ENCODE data around the gene DYNC2H1. TPM values are rescaled to one million over a fixed set of nuclear protein-coding genes. Genes with fewer than 3 reads are reported as not detected.

Gene DYNC2H1
- total RNA-seq, 1 donor = 3.3 TPM

DNA sequence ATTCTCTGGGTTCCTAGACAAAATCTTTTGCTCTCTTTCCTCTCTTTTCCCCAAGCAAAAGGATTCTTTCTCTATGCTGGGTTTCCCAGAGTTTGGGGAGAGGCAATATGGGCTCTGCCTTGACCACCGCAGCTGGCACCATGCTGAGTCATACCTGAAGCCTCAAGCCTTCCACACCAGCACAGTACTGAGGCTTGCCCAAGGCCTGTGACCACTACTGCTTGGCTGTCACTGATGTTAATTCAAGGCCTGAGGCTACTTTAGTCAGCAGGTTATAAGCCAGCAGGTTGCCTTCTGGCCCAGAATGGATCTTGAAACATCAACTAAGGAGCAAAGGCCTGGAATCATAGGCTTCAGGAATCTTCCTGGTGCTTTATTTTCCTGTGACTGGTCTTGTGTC is 185.3 kb downstream of the DYNC2H1 start:
- Histone ChIP-seq H3K27me3 (ENCODE audit: insufficient read depth, low read length) (no peaks in the 10 kb centered on the region), H3K4me3 (ENCODE audit: low read length) (no peak overlapping the region), H3K9me3 (ENCODE audit: low read depth, low read length) (peaks cover 28% of the 10 kb centered on the region), H3K4me1 (ENCODE audit: insufficient read depth, low read length) (no peaks in the 10 kb centered on the region)

DNA sequence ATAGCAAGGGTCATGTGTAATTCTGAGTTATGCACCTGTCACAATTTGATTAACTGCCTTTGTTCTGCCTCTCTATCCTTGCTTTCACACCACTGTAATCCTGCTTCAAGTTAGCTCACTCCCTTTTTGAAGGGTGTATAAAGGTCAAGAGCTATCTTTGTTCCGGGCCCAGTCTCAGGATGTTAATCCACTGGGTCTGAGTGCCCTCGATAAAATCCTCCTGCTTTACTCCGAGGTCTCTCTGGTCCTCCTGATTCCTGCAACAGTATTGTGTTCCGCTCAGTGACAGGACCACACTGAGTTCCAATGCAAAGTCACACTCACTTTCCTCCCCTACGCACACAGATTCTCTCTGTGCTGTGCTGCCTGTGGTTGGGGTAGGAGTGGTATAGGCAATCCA is 186.5 kb downstream of the DYNC2H1 start:
- Histone ChIP-seq H3K4me1 (ENCODE audit: insufficient read depth, low read length) (no peaks in the 10 kb centered on the region), H3K27me3 (ENCODE audit: insufficient read depth, low read length) (no peaks in the 10 kb centered on the region), H3K9me3 (ENCODE audit: low read depth, low read length) (peaks cover 28% of the 10 kb centered on the region), H3K4me3 (ENCODE audit: low read length) (no peak overlapping the region)

DNA sequence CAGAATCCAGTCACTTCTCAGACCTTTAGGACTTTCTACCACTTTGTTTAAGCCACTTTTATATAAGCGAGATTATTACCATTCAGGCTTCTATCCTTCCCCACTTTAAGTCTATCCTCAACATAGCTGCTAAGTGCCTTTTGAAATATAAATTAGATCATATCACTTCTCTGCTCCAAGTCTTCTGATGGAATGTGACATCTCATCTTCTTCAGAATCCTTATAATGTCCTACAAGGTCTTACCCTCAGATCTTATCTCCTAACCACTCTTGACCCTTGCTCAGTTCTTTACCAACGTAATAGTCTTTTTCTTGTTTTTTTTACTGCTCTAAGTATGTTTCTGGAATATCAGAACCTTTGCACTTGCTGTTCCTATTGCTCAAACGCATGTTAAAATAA is 188.7 kb downstream of the DYNC2H1 start:
- H3K27me3 ChIP-seq (ENCODE audit: insufficient read depth, low read length) = no peaks in the 10 kb centered on the region

DNA sequence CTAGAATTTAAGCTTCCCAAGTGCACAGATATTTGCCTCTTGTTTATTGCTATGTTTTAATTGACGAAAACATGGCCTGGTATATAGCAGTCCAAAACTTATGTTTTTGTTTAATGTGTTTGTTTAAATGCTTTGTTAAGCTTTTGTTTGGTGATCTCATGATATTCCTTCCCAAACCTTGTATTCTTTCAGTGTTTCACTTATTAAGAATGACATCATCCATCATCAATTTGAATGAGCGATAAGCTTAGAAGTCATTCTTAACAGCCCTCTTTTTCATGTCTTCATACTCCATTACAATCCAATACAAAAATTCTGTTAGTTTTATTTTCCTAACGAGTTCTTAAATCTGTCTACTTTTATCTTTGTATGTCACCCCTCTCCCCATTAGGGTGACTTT is 206.0 kb downstream of the DYNC2H1 start:
- Histone ChIP-seq H3K4me3 (ENCODE audit: low read length) (no peak overlapping the region), H3K27me3 (ENCODE audit: insufficient read depth, low read length) (no peaks in the 10 kb centered on the region)

More for the DNA sequence above, 188.7 kb downstream of the DYNC2H1 start:
- H3K9me3 ChIP-seq (ENCODE audit: low read depth, low read length) = peaks cover 22% of the 10 kb centered on the region
- no peaks in the 10 kb centered on the region for H3K4me1 ChIP-seq (ENCODE audit: insufficient read depth, low read length)
- no peak overlapping the region for H3K4me3 ChIP-seq (ENCODE audit: low read length)

DNA sequence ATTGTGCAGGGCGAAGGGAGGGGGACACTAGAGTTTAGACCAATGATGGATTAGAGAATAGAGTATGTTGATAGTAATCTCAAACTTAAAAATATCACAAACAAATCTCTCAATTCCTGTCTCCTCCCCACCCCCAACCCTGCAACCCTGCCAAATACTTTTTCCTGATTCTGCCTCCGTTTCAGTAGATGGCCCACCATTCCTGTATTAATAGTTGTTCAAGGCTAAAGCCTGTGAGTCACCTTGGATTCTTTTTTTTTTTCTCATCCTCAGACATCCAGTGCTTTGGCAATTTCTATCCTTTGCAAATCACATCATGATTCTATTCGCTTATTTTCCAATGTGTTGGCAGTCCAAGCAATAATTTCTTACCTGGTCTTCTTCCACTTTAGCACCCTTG is 207.9 kb downstream of the DYNC2H1 start:
- no peaks in the 10 kb centered on the region for H3K27me3 ChIP-seq (ENCODE audit: insufficient read depth, low read length)
- H3K4me3 ChIP-seq (ENCODE audit: low read length) = no peak overlapping the region
- H3K4me1 ChIP-seq (ENCODE audit: insufficient read depth, low read length) = no peaks in the 10 kb centered on the region
- no peaks in the 10 kb centered on the region for H3K9me3 ChIP-seq (ENCODE audit: low read depth, low read length)

More for the DNA sequence above, 206.0 kb downstream of the DYNC2H1 start:
- H3K4me1 ChIP-seq (ENCODE audit: insufficient read depth, low read length) = no peaks in the 10 kb centered on the region
- no peaks in the 10 kb centered on the region for H3K9me3 ChIP-seq (ENCODE audit: low read depth, low read length)

DNA sequence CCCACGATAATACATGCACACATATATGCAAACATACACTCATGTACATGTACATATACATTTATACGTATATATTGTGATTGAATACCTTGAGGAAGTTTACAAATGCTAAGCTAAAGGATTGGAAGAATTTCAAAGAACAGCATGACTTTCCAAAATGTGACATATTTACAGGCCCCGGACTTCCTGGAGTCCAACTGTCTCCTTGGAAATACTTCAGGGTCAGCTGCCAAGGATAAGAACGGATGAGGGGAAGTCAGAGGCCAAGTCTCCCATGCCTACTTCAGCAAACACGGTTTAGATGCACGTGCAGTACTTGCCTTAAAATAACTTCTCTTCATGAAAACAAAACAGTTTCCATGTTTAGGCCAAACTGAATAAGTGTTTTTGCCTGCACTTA is 213.6 kb downstream of the DYNC2H1 start:
- Histone ChIP-seq H3K4me1 (ENCODE audit: insufficient read depth, low read length) (peaks cover 7% of the 10 kb centered on the region), H3K27me3 (ENCODE audit: insufficient read depth, low read length) (no peaks in the 10 kb centered on the region), H3K9me3 (ENCODE audit: low read depth, low read length) (no peaks in the 10 kb centered on the region), H3K4me3 (ENCODE audit: low read length) (no peak overlapping the region)

DNA sequence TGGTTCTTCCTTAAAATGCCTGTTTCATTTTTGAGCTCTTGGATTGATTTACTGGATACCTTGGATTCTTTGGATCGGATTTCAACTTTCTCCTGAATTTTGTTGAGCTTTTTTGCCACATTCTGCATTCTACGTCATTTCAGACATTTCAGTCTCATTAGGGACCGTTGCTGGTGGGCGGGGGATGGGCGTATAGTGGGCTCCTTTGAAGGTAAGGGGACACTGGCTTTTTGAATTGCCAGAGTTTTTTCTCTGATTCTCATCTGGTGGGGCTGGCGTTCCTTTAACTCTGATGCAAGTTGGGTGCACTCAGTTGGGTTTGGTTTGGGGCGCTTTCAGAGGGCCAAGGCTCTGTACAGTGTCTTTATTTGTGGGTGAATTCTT is 216.5 kb downstream of the DYNC2H1 start:
- no peaks in the 10 kb centered on the region for H3K9me3 ChIP-seq (ENCODE audit: low read depth, low read length)
- H3K4me3 ChIP-seq (ENCODE audit: low read length) = no peak overlapping the region
- peaks cover 7% of the 10 kb centered on the region for H3K4me1 ChIP-seq (ENCODE audit: insufficient read depth, low read length)
- H3K27me3 ChIP-seq (ENCODE audit: insufficient read depth, low read length) = no peaks in the 10 kb centered on the region

DNA sequence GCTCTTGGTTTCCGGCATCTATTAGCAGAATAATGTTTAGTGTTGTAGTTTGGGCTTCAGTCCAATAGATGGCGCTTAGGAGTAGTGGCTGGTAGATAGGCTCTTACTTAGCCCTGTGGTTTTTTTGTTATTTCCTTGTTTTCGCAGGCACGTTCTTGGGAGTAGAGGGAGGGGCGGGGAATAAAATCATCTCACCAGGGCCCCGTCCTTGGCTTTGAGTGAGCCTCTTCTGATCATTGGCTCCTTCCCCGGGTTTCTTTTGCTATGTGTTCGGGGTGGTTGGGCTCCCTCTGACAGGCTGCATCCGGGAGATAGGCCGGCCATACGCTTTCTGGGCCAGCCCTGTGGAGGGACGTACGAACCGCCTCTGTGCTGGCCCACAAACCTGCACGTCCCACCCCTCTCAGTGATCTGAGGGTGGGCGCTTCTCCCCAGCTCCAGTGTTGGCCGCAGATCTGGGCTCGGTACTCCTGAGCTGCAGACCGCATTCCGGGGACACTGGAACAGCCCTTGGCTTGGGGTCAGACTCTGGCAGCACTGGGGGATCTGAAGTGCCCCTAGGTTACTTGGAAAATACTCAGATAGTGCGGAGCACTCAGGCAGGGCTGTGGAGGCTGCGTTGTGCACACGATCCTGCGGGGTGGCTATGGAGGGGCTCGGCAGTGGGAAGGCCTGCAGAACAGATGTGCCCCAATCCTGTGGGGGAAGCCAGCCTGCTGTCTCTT is 217.0 kb downstream of the DYNC2H1 start:
- Histone ChIP-seq H3K4me1 (ENCODE audit: insufficient read depth, low read length) (peaks cover 7% of the 10 kb centered on the region), H3K9me3 (ENCODE audit: low read depth, low read length) (no peaks in the 10 kb centered on the region), H3K27me3 (ENCODE audit: insufficient read depth, low read length) (no peaks in the 10 kb centered on the region), H3K4me3 (ENCODE audit: low read length) (no peak overlapping the region)

DNA sequence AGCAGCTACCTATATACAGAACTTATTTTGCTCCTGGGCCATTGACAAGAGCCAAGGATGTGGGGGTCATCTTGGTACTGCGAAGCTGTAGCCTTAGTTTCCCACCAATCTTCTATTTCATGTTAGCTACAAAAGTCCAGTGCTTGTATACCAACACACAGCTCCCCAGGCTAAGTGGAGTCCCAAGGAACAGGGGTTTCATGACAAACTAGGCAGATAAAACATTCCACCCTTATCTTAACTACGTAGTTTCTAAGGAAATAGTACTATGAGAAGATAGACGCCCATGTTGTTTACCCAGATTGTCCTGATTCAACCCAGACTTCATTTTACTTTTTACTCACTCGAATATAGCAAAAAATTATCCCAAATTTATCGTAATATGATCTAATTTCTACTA is 218.5 kb downstream of the DYNC2H1 start:
- Histone ChIP-seq H3K9me3 (ENCODE audit: low read depth, low read length) (no peaks in the 10 kb centered on the region), H3K27me3 (ENCODE audit: insufficient read depth, low read length) (no peaks in the 10 kb centered on the region), H3K4me1 (ENCODE audit: insufficient read depth, low read length) (peaks cover 7% of the 10 kb centered on the region), H3K4me3 (ENCODE audit: low read length) (no peak overlapping the region)

DNA sequence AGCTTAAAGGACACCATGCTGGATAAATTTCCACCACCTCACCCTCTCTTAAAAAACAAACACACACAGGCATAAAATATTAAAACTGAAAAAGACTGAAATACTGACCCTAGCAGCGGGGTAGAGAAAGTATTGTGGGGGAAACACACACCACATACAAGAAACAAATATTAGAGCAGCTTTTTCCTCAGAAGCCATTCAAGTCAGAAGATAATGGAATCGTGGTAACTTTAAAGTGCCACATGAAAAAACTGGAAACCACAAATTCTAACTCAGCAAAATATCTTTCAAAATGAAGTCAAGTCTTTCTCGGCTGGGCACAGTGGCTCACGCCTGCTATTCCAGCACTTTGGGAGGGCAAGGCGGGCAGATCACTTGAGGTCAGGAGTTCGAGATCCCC is 223.2 kb downstream of the DYNC2H1 start:
- H3K4me3 ChIP-seq (ENCODE audit: low read length) = no peak overlapping the region
- no peaks in the 10 kb centered on the region for H3K27me3 ChIP-seq (ENCODE audit: insufficient read depth, low read length)
- no peaks in the 10 kb centered on the region for H3K9me3 ChIP-seq (ENCODE audit: low read depth, low read length)
- no peaks in the 10 kb centered on the region for H3K4me1 ChIP-seq (ENCODE audit: insufficient read depth, low read length)

DNA sequence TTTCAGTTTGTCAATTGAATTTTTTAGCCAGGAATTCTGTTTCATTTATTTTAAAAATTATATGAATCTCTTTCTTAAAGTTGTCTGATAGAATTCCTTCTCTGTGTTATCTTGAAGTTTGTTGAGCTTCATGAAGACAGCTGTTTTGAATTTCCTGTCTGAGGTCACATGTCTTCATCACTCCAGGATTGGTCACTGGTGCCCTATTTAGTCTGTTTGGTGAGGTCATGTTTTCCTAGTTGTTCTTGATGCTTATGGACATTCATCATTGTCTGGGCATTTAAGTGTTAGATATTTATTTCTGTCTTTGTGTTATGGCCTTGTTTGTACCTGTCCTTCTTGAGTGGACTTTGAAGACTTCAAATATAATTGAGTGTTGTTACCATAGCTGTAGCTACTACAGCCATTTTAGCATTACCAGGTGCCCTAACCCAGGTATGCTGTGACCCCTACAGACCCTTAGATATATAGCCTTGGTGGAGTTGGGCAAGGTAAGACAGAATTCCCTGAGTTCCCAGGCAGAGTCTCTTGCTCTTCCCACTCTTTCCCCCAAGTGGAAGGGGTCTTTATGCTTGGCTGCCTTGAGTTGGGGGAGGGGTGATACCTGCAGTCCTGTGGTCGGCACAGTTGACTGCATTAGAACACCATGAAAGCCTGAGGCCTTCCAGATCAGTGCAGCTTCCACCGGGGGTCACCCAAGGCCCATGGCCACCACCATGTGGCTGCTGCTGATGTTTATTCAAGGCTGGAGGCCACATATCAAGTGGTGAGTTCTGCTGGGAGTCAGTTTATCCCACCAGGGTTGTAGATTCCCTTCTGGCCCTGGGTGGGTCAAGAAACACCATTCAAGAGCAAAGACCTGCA is 229.6 kb downstream of the DYNC2H1 start:
- Histone ChIP-seq H3K27me3 (ENCODE audit: insufficient read depth, low read length) (no peaks in the 10 kb centered on the region), H3K4me1 (ENCODE audit: insufficient read depth, low read length) (no peaks in the 10 kb centered on the region), H3K4me3 (ENCODE audit: low read length) (no peak overlapping the region), H3K9me3 (ENCODE audit: low read depth, low read length) (no peaks in the 10 kb centered on the region)

DNA sequence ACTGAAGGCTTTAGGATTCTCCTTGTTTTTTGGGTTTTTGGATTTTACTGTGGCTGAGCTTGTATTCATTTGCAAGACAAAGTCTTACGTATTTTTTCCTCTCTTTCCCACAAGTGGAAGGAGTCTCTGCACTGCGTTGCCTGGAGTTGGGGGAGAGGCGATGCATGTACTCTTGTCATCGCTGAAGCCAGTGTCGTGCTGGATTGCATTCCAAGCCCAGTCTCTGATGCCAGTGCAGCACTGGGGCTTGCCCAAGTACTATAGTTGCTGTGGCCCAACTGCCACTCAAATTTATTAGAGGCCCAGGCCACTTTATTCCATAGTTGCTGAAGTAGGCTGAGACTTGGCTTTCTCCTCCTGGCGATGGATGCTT is 230.2 kb downstream of the DYNC2H1 start:
- H3K9me3 ChIP-seq (ENCODE audit: low read depth, low read length) = no peaks in the 10 kb centered on the region
- no peaks in the 10 kb centered on the region for H3K27me3 ChIP-seq (ENCODE audit: insufficient read depth, low read length)
- no peaks in the 10 kb centered on the region for H3K4me1 ChIP-seq (ENCODE audit: insufficient read depth, low read length)
- H3K4me3 ChIP-seq (ENCODE audit: low read length) = no peak overlapping the region

DNA sequence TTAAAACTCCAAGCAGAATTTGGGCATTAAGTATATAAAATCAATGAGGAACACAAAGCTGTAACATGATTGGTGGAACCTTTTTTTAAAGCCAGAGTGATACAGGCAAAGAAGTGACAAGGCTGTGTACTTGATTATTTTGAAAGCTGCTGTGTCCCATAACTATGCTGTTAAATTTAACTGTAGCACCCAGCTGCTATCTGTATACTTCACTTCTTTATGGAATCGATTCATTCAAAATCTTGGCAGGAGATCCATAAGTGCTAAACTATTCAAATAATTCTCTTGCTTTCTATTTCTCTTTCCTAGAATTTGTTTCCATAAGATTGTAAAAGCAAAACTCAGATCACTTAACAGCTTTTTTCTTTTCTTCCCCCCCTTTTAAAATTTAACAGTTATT is 231.7 kb downstream of the DYNC2H1 start:
- Histone ChIP-seq H3K9me3 (ENCODE audit: low read depth, low read length) (no peaks in the 10 kb centered on the region), H3K4me1 (ENCODE audit: insufficient read depth, low read length) (no peaks in the 10 kb centered on the region), H3K27me3 (ENCODE audit: insufficient read depth, low read length) (no peaks in the 10 kb centered on the region), H3K4me3 (ENCODE audit: low read length) (no peak overlapping the region)

DNA sequence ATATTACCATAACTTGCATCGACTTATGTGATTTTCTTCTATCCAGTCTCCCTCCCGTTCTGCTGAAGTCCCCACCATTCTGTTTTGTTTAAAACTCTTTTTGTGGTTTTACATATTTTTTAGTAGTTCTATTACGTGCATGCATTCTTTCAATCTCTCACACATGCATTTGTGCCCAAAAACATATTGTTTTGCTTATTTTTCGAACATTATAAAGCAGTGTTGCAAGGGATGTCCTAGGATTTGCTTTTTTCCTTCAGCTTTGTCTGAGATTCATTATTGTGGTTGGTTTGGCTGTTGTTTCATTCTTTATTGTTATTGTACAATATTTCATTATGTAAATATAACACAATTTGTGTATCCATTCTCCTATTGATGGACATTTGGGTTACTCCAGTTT is 235.7 kb downstream of the DYNC2H1 start:
- H3K9me3 ChIP-seq (ENCODE audit: low read depth, low read length) = no peaks in the 10 kb centered on the region
- H3K27me3 ChIP-seq (ENCODE audit: insufficient read depth, low read length) = no peaks in the 10 kb centered on the region
- no peak overlapping the region for H3K4me3 ChIP-seq (ENCODE audit: low read length)
- H3K4me1 ChIP-seq (ENCODE audit: insufficient read depth, low read length) = no peaks in the 10 kb centered on the region

DNA sequence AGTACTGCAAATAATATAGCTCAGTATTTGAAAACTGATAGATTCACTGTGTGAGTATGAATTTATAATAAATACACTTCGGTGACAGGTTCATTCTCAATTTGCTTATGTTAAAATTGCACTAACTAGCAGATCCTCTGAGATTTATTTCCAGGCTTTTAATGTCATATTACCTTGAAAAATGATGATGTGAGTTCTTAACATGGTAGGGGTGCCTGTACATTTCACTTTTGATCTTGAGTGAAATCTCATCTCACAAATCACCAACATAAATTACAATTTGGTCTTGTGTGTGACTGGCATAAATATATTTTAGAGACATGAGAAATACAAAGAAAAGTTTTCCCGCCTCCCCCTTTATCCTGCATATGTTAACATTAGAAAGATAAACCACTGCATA is 240.4 kb downstream of the DYNC2H1 start:
- Histone ChIP-seq H3K27me3 (ENCODE audit: insufficient read depth, low read length) (no peaks in the 10 kb centered on the region), H3K4me3 (ENCODE audit: low read length) (no peak overlapping the region), H3K4me1 (ENCODE audit: insufficient read depth, low read length) (no peaks in the 10 kb centered on the region)

DNA sequence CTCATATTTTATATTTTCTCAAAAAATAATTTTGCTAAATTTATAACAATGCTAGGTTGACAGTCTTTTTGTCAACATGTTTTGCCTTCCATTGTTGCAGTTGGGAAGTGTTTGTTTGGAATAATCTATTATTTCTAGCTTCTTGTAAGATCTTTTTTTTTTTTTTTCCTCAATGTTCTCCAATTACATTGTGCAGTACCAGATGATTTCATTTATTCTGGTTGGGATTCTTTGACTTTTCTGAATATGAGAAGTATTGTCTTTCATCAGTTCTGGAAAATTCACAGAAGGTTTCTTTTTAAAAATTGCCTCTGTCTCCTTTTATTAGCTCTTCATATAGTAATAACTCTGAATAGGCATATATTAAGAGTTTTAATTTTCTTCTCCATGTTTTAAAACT is 245.4 kb downstream of the DYNC2H1 start:
- Histone ChIP-seq H3K4me1 (ENCODE audit: insufficient read depth, low read length) (no peaks in the 10 kb centered on the region), H3K27me3 (ENCODE audit: insufficient read depth, low read length) (no peaks in the 10 kb centered on the region), H3K4me3 (ENCODE audit: low read length) (no peak overlapping the region), H3K9me3 (ENCODE audit: low read depth, low read length) (no peaks in the 10 kb centered on the region)

More for the DNA sequence above, 240.4 kb downstream of the DYNC2H1 start:
- H3K9me3 ChIP-seq (ENCODE audit: low read depth, low read length) = no peaks in the 10 kb centered on the region
